NB4 (cell line): ENCODE data around the gene GPR151.

Source experiments
- DNase-seq: peaks from one replicate; pipeline ENCODE4 v3.0.0; 2010; ENCODE audit warnings: low read depth
- H3K4me3 ChIP-seq: one replicate; pipeline ENCODE4 v1.5.1; 2011; ENCODE audit warnings: mild to moderate bottlenecking, low read depth, low read length, moderate library complexity
- CTCF ChIP-seq: IDR thresholded peaks from one replicate; pipeline ENCODE4 v1.5.1; 2012; ENCODE audit warnings: low read depth, low read length
- MAX ChIP-seq: IDR thresholded peaks from 2 replicates; pipeline ENCODE4 v1.6.1; 2011; ENCODE audit warnings: low read depth, low read length
- MYC ChIP-seq: IDR thresholded peaks from 2 replicates; pipeline ENCODE4 v1.6.1; 2011; ENCODE audit warnings: low read depth, low read length
- POLR2A ChIP-seq: IDR thresholded peaks from 2 replicates; pipeline ENCODE4 v1.6.1; 2011; ENCODE audit warnings: mild to moderate bottlenecking; ENCODE audit not compliant: insufficient read length; ENCODE audit errors: extremely low read depth

Gene GPR151

GRCh38 chr5:146549615-146550014, 33.6 kb upstream of the GPR151 start:
- TF ChIP-seq MYC, result no peak
- no peak for TF ChIP-seq CTCF
- TF ChIP-seq POLR2A, result no peak
- no peak for TF ChIP-seq MAX
- H3K4me3 ChIP-seq, result no peak overlapping the region
- no peak for DNase-seq

- H3K4me3 ChIP-seq, result no peak overlapping the region
- DNase-seq, result no peak
- no peak for TF ChIP-seq CTCF
- no peak for TF ChIP-seq POLR2A
- TF ChIP-seq MYC, result no peak
- no peak for TF ChIP-seq MAX
These were observed 32.9 kb upstream of the GPR151 start for GRCh38 chr5:146548781-146549449.

- no peak for TF ChIP-seq MAX
- no peak for TF ChIP-seq POLR2A
- no peak for TF ChIP-seq CTCF
- TF ChIP-seq MYC, result no peak
- DNase-seq, result no peak
- no peak overlapping the region for H3K4me3 ChIP-seq
These were observed 28.2 kb upstream of the GPR151 start for GRCh38 chr5:146544232-146544631.

- no peak overlapping the region for H3K4me3 ChIP-seq
- DNase-seq, result peak; percentile 62
- TF ChIP-seq MAX (no peak), CTCF (peak; percentile 84)
These were observed 26.2 kb upstream of the GPR151 start for GRCh38 chr5:146541958-146542849.

- H3K4me3 ChIP-seq, result no peak overlapping the region
- no peak for DNase-seq
- no peak for TF ChIP-seq CTCF
- no peak for TF ChIP-seq POLR2A
- TF ChIP-seq MAX, result no peak
- TF ChIP-seq MYC, result no peak
These were observed 24.4 kb upstream of the GPR151 start for GRCh38 chr5:146540414-146540813.
